HG03139 (cell line): Measurements from ENCODE around the gene LRMDA.
"Not testable (repeated sequence)": the region's sequence is repeated elsewhere in the genome, so short reads cannot be mapped to it uniquely, and the experiment has no call there.

Experiments
- ATAC-seq: cut with Tn5 transposase; IDR thresholded peaks from one replicate; pipeline ENCODE4 v1.9.1; 2021; ENCODE audit not compliant: unreplicated experiment

Gene LRMDA

GRCh38 chr10:76127984-76128589, 696.7 kb downstream of the LRMDA start:
- no peak for ATAC-seq

GRCh38 chr10:76129213-76129612, 697.8 kb downstream of the LRMDA start:
- ATAC-seq: no peak

DNA sequence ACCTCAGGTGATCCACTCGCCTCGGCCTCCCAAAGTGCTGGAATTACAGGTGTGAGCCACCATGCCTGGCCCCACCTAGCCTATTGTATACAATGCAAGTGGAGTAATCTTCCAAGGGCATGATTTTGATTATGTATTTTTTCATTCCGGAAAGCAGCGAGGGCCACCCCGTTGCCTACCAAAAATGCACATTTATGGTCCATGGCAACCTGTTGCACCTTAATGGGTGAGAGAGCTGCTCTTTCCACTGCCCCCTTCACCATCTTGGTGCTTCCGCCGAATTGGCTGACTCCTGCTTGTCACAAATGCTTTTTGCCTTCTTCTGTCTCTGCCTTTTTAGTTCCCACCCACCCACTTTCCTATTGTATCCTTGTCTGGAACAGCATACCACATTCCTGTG, 699.5 kb downstream of the LRMDA start:
- no peak for ATAC-seq

DNA sequence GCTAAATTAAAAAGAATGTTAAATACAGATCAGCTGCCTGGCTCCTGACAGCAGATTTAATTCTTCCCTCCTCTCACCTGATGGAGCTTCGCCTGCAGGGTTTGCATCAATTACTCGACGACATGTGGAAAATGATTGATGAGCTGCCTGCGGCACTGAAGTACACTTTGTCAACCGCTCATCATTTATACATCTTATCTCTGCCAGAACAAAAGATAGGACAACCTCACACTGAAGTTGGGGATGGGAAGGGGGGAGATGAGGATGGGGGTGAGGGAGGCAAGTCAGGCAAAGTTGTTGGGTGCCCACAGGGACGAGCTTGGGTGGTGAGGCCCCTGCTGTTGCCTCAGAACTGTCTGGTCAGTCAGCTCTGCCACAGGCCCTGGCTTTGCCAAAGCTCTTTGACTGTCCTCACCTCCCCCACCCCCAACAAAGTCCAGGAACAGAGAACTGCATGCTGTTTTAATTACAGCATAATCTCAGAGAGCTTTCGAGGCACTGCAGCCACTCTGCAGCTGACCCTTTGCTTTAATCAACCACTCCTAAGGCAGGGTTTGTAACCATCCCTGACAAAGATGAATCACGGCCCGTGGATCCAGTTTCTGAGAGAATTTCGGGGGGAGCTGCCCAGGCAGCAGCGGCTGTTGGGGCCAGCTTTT, 702.3 kb downstream of the LRMDA start:
- ATAC-seq: no peak

- ATAC-seq: no peak
Observed at GRCh38 chr10:76136961-76137360, 705.5 kb downstream of the LRMDA start.

DNA sequence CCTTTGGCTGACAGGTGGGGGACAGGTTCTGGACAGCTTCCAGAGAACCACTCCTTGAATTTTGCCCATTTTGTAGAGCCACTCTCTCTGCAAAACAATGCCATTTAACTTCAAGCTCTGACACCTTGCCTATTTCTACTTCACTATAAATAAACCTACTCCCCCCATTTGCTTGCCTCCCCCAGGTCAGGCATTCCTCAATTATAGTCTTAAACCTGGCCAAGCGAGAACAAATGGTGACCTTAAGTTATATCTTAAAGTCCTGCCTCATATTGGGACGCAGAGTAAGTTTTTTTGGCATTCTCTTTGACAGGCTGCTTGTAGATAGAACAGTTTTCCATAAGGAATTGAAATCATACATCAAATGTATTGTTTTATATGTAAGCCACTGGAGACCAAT, 706.9 kb downstream of the LRMDA start:
- no peak for ATAC-seq

GRCh38 chr10:76138906-76139305, 707.5 kb downstream of the LRMDA start:
- no peak for ATAC-seq

- no peak for ATAC-seq
Observed at GRCh38 chr10:76139431-76139830, 708.0 kb downstream of the LRMDA start.

GRCh38 chr10:76141376-76141775, 710.0 kb downstream of the LRMDA start:
- ATAC-seq: no peak

- not testable (repeated sequence) for ATAC-seq
Observed at GRCh38 chr10:76148217-76148616, 716.8 kb downstream of the LRMDA start.

- ATAC-seq: no peak
Observed at GRCh38 chr10:76149182-76149581, 717.8 kb downstream of the LRMDA start.

DNA sequence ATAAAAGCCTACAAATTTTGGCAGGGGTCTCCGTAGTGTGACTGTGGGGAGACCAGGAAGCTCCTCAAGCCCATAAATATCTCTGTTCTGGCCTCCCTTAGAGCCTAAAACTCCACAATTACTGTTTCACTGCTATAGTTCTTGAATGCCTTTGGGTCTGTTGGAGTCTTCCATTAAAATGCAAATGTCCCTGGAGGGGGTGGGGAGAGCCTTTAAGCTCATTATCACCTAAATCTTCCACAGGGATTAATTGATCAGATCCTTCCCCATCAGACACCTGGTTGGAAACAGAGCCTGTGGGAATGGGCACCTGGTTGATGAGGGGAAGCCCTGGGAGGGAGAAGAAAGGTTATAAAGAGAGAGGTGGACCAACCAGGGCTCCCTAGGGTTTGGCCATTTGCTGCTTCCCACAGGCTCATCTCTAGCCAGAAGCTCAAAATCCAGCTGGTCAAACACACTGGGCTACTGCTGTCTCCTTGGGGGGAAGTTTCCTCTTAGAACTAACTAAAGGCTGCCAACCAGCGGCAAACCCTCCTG, 718.2 kb downstream of the LRMDA start:
- ATAC-seq: no peak

DNA sequence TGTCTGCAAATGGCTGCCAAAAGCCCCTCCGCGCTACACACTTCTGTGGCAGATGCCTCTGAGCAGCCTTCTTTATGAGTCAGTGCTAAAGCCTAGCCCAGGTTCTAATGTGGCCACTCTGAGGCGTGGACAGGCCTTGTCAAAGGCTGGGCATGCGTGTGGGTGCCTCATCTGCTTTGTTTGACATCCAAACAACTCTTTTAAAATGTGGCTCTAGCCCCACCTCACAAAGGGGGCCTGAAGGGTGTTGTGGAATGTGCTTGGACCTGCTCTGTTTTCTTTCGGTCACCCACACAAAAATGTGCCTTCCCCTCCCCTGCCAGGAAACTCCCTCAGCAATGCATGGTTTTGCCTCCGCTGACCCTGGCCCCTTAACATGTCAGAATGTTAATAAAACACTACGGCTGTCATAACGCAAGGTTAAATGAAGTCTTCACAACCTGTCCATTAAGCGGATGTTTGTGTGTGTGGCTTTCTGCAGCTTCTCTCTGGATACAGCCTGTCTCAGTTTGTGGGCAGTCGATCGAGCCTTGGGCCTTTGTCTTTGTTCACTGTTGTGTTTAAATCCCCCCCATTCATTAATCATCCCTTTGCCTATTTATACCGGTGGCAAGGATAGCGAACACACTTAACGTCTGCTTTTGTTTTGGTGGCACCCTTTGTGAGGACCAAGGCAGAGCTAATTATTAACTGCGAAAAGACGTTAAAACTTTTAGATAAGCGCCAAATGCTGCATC, 718.9 kb downstream of the LRMDA start:
- no peak for ATAC-seq

- ATAC-seq: no peak
Observed at GRCh38 chr10:76150876-76151288, 719.5 kb downstream of the LRMDA start.

DNA sequence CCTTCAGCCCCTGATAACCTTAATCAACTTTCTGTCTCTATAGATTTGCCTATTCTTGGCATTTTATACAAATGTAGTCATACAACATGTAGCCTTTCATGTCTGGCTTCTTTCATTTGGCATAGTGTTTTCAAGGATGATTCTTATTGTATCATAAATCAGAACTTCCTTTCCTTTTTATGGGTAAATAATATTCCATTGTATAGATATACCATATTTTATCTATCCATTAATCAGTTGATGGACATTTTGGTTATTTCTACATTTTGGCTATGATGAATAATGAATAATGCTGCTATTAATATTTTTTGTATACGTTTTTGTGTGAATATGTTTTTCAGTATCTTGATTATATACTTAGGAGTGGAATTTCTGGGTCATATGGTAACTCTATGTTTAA, 720.8 kb downstream of the LRMDA start:
- no peak for ATAC-seq

DNA sequence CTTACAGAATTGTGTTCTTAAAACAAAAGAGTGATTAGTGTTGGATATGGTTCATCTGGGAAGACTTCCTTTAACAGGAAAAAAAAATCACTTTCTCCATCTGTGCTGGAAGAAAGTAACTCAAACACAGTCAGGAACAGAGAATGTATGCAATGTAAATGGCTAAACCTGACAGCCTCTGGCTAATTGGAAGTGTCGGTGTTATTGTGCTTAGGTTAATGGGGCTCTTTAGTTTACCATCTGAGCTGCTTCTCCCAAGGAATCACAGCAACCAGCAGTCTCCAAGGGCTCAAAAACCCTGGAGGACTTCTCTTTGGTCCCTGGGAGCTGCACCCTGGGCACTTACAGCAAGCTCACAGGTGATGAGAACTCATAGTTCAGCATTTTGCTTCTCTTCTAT, 724.5 kb downstream of the LRMDA start:
- no peak for ATAC-seq

GRCh38 chr10:76160446-76161300, 729.2 kb downstream of the LRMDA start:
- no peak for ATAC-seq

- no peak for ATAC-seq
Observed at GRCh38 chr10:76161301-76161582, 729.8 kb downstream of the LRMDA start.

DNA sequence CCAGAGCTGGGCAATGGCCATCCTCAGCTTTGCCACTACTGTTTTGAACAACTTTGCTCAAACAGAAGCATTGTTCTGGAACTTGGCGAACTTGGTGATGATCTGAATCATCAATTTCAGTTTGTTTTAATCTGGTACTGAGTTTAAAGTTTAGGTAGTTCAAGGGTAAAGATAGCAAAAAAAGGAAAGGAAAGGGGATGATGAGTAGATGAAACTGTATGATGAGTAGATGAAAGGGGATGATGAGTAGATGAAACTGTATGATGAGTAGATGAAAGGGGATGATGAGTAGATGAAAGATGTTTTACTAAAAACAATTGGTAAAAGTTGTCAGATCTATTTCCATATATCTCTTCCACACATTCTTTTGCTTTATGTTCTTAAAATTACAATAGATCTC, 737.0 kb downstream of the LRMDA start:
- no peak for ATAC-seq

DNA sequence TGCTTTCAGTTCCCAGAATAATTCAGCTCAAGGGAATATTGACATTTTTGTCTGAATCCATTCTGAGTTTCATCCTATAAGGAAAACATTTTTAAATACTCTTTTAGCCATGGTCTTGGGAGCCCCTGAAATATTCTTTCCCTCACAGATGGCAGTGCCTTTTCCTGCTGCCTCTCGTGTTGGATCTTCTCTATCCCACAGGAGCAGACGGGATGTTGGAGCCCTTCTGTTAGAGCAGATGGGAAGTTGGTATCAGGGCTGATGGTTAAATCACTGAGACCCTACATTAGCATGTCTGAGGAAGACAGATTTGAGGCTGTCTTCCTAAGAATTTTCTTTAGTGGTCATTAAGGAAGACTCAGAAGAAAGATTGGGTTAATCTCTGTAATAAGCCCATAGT, 737.8 kb downstream of the LRMDA start:
- no peak for ATAC-seq

GRCh38 chr10:76172020-76172419, 740.6 kb downstream of the LRMDA start:
- no peak for ATAC-seq
